Hematopoietic multipotent progenitor cell treated with erythropoietin and hydrocortisone succinate and interleukin-3 and kit ligand, for 4 days (in vitro differentiated cells): ENCODE measurements around the gene C3orf70.

ENCODE experiments used
- DNase-seq: peaks from one replicate; pipeline ENCODE4 v3.0.0-alpha.2; 2015

Gene C3orf70

DNA sequence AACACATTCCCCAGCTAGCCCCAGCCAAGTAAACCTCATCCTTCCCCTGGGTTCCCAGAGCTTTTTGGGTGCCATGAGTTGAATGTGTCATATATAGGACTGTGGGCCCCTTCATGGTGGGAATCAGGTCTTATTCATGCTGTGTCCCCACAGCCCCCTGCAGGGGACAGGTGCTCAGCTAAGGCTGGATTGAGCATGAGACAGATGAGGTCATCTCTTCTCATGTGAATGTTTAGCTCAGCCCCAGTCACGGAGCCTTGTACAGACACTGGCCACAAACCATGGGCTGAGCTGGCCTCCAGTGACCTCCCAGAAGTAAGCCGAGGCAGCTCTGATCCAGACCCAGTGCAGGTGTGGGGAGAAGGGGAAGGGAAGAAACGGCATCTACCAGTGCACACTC, 70.7 kb downstream of the C3orf70 start:
- DNase-seq = no peak

DNA sequence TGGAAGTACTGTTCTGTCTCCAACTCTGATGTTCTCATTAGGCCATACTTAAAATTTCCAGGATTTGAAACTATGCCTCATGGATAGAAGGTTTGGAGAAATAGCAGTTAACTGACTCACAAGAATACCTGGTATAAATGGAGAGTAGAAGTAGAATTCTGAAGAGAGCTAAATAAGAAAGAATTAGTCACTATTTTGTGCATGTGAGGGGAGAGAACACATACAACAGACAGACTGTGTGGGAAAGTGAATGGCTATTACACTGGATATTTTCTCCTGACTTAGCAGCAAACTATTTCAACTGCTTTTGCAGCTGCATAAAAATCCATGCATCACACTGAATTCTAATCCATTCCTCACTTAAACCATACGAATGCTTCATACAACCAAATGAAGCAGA, 71.3 kb downstream of the C3orf70 start:
- no peak for DNase-seq

DNA sequence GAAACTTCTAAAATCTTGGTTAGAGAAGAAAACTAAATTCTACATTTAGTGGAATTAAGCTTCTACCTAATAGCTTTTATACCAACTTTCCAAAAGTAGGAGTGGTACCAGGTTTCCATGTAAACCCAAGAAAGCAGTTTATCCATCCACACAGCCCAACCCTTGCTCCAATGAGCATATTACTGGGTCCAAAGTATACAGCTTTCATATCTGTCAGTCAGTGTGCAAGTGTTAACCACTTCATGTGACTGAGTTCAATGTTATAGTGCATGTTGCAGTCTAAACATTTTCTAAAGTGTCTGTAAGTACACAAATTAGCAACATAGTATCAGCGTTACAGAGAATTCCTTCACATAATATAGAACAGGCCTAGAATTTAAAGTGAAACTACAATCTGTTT, 73.2 kb downstream of the C3orf70 start:
- DNase-seq = no peak

DNA sequence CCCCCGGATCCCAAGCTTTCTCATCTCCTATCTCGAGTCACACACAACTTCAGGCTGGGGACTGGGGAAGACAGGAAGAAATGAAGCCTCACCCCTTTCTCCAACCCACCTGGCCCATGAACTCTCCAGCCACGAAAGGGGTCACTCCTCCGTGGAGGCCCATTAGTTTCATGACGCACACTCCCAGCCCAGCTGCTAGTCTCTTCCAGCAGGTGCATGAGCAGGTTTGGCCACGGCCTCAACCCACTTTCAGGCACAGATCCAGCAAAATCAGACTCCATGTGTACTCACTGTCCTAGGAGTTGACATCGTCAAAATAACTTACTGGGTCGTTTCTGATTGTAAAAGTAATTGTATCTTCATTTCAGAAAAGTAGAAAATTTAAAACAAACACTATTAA, 76.6 kb downstream of the C3orf70 start:
- DNase-seq = no peak

DNA sequence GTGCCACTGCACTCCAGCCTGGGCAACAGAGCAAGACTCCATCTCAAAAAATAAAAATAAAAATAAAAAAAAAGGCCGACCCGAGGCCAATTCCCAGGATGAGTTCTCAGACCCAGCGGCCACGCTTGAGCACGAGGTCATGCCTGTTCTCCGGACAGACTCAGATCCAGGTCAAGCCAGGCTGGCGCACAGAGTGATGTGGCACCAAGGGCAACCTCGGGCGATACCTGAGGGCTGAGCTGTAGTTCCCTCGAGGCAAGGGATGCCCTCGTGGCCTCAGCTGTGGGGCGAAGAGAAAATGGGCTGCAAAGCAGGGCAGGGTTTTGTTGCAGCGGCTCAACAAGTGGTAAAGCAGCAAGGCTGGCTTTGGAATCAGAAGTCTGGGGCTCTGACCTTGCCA, 77.3 kb downstream of the C3orf70 start:
- no peak for DNase-seq

DNA sequence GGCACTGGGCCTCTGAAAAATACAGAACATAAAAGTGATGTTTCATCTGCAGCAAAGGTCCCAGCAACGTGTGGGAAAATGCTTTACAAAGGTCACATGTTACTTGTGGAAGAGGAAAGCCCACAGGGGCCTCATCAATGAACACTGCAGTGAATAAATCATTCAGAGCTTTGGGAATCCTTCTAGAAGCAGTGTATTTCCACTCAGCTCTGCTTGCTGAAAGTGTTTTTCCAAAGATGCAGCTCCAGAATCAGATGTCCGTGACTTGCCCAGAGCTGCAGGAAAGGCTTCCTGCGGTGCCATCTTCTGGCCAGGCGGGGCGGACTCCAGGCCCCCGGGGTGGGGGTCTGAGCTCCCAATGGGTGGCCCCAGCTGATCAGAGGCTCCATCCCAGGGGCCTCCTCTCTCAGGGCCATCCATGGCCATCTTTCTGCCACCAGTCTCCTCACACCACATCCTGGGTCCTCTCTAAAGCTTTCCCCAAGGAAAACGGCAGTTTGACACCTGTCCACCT, 81.5 kb downstream of the C3orf70 start:
- no peak for DNase-seq

DNA sequence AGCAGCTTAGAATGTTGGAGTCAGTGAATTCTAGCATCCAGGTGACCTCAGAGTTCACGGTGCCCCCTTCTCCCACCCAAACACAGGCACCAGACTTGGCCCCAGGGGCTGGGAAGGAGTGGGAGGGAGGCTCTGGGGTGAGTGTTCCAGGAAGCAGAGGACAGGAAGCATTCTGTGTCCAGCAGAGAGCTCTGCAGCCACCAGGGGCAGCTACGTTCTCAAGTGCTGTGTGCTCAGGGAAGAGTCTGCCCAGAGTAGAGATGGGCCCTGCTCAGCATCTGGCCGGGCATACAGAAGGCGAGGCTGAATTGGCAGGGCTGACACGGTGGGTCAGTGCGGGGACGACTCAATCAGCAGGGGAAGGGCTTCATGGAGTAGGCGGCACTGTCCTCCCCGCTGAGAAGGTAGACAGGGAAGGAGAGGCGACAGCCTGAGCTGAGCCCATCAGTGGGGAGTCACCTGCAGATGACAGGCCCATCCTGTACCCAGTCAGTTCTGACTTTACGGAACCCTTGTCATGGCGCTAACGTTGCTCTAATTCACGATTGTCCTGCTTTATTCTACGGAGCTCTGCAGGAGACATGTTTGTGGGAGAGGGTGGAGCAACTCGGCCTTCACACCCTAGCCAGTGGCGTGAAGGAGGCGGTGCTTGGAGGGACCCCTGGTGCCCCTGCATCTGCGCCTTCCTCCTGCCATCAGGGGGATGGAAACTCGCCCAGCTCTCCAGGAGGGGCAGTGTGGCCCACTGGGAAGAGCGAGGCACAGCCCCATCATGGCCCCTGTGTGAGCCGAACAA, 82.2 kb downstream of the C3orf70 start:
- peak; percentile 49 for DNase-seq

DNA sequence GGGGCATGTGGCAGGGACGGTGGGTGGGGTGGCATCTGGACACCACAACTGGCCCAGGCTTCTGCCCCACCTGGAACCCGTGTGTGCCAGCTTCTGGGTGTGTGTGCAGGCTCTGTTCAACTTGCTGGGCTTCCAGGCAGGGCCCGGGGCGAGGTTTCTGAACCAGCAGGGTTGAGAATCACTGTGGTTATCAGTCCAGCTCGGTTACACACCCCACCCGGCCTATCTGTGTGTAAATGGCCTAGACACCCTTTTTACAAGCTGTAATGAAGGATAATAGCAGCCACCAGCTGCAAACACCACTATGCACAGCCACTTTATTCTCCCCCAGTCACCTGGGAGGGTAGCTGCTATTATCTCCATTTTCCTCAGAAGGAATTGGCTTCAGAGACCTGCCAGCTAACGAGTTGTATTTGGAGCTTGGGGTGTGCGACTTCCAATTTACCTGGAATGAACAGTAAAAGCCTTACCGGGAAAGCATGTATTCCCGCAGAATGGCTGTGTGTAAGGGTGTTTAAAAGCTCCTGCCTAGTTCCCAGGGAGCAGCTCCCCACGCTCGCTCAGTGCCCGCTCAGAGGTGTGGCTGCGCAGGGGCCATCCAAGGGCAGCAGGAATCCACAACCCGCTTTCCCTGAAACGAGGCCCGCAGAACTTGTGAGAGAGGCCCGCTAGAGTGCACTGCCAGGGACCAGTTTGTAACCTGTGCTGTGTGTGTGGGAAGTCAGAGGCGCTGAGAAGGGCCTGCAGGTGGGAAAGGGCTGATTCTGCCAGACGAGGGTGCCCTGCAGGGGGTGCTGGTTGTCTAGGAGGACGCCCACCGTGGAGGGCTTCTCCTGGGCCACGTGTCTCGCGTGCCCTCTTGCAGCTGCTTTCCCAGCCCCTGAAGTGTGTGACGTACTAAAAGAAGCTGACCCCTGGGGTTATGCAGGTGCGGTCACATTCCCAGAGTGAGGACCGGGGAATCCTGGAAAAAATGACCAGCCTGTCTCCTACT, 83.5 kb downstream of the C3orf70 start:
- peak; percentile 89 for DNase-seq

DNA sequence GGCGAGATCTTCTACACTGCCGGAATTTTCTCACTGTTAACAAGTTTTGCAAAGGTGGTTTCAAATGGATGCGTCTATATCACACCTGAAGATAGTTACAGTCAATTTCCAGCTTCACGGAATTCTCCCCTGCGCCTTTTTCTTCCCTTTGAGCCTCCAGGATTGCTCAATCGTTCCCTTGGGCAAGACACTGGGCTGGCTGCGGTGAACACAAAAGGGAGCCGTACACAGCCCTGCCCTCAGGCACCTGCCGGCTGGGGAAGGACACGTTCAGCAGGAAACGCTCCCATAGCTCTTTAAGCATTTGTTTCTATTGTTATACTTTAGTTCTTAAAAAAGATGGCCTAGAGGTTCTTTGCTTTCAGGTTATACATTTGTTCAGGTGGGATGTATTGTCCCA, 85.7 kb downstream of the C3orf70 start:
- DNase-seq = no peak

DNA sequence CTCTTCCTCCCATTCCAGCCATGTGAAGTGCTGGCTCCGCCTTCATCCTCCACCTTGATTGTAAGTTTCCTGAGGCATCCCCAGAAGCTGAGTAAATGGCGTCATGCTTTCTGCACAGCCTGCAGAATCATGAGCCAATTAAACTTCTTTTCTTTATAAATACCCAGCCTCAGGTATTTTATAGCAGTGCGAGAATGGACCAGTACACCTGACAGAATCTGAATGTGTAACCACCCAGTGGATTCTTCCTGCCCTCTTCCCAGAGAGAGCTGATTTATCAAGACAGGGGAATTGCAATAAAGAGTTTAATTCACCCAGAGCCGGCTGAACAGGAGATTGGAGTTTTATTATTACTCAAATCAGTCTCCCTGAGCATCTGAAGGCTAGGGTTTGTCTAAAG, 86.6 kb downstream of the C3orf70 start:
- no peak for DNase-seq

DNA sequence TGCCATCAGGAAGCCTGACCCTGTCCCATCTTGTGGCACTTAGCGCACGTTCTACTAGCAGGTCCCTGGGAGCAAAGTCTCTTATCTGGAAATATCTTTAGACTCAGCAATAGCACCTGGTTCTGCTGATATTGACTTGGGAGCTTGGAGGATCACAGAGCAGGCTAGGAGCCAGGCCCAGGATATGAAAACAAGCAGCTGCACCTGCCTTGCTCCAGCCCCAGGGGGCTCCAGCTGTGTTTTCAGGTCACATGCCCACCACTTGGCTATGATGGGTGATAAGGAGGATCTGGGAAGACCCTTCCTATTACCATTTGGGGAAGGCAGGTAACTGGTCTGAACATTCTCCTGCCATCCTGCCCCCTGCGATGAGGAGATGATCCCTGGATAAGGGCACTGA, 87.8 kb downstream of the C3orf70 start:
- no peak for DNase-seq

DNA sequence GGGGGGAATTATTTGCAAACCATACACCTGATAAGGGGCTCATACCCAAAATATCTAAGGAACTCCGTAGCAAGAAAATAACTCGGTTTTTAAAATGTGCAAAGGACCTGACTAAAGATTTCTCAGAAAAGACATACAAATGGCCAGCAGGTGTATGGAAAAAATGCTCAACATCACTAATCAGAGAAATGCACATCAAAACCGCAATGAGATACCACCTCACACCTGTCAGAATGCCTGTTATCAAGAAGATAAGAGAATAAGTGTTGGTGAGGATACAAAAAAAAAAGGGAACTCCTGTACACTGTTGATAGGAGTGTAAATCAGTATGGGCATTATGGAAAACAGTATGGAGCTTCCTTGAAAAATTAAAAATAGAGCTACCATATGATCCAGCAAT, 89.4 kb downstream of the C3orf70 start:
- DNase-seq = no peak

DNA sequence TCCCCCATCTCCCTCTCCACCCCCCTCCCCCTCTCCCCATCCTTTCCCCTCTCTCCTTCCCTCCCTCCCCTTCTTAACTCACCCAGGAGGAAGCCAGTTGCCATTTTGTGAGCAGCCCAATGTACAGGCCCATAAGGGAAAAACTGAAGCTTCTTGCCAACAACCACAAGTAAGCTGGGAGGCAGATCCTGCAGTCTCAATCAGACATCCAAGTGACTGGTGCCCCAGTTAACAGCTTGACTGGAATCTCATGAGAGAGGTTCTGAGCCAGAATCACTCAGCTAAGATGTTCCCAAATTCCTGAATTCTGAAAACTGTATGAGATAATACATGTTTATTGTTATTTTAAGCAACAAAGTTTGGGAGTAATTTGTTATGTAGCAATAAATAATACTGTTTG, 90.7 kb downstream of the C3orf70 start:
- no peak for DNase-seq

DNA sequence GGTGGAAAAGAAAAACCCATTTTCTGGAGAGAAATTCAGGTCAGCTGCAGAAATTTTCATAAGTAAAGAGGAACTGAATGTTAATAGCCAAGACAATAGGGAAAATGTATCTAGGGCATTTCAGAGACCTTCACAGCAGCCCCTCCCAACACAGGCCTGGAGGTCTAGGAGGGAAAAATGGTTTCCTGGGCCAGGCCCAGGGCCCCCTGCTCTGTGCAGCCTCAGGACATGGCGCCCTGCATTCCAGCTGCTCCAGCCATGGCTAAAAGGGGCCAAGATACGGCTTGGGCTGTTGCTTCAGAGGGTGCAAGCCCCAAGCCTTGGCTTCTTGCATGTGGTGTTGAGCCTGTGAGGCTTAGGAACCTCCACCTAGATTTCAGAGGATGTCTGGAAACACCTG, 92.2 kb downstream of the C3orf70 start:
- no peak for DNase-seq

DNA sequence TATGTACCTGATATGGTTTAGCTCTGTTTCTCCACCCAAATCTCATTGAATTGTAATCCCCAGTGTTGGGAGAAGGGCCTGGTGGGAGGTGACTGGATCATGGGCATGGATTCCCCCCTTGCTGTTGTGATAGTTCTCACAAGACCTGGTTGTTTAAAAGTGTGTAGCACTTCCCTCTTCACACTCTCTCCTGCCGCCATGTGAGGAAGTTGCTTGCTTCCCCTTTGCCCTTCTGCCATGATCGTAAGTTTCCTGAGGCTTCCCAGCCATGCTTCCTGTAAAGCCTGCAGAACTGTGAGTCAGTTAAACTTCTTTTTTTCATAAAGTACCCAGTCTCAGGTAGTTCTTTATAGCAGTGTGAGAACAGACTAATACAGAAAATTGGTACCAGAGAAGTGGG, 93.1 kb downstream of the C3orf70 start:
- DNase-seq = peak; percentile 20

DNA sequence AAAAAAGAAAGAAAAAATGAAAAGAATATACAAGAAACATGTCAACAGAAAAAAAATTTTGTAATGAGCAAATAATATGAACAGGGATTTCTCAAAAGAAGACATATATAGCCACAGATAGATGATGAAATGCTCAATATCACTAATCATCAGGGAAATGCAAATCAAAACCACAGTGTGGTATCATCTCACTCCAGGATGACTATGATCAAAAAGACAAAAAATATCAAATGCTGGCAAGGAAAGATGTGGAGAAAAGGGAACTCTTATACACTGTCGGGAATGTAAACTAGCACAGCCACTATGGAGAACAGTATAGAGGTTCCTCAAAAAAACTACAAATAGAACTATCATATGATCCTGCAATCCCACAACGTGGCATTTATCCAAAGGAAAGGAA, 94.1 kb downstream of the C3orf70 start:
- no peak for DNase-seq

DNA sequence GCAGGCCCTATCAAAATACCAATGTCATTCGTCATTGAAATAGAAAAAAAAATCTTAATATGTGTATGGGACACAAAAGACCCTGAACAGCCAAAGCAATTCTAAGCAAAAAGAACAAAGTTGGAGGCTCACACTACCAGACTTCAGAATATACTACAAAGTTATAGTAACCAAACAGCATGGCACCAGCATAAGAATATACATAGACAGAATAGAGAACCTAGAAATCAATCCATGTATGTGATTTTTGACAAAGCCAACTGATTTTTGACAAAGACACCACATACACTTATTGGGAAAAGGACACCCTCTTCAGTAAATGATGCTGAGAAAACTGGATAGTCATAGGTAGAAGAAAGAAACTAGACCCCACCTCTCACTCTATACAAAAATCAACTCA, 95.0 kb downstream of the C3orf70 start:
- DNase-seq = no peak

DNA sequence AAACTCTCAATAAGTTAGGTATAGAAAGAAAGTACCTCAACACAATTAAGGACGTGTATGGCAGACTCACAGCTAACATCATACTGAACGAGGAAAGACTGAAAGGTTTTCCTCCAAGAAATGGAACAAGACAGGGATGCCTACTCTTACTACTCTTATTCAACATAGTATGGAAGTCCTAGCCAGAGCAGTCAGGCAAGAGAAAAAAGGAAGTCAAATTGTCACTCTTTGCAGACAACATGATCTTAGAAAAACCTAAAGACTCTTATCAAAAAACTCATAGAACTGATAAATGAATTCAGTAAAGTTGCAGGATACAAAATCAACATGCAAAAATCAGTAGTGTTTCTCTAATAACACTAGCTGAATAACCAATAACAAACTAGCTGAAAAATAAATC, 96.0 kb downstream of the C3orf70 start:
- peak; percentile 46 for DNase-seq

DNA sequence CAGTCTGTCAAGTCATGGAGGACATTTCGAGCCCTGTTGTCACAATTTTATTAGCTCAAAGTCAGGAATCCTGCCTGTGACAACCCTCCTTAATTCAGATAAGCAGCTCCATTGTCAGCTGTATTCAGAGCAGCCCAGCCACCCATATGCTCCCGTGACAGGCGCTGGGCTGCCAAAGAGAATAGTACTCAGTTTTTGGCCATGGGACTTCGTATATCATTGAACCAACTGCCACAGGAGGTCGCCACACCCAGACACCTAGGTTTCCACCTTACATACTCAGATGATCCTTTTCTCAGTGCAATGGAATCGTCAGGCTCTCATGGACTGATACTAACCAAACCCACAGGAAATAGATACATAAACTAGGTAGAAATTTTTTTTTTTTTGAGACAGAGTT, 100.2 kb downstream of the C3orf70 start:
- no peak for DNase-seq

DNA sequence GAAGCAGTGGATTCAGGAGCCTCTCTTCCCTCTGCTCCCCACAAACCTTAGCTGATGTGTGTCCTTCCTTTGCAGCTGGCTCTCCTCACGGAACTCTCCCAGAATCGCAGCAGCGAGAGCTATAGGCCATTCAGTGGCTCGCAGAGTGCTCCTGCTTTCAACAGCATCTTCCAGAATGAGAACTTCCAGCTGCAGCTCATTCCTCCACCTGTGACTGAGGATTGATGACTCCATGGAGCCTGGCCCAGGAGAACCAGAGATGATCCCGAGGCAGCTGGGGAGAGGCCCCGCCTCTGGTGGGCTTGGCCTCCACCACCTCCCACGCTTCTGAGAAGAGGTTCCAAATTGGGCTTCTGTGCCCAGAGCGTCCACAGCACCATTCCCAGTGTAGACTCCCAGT, 101.1 kb downstream of the C3orf70 start:
- DNase-seq = no peak

DNA sequence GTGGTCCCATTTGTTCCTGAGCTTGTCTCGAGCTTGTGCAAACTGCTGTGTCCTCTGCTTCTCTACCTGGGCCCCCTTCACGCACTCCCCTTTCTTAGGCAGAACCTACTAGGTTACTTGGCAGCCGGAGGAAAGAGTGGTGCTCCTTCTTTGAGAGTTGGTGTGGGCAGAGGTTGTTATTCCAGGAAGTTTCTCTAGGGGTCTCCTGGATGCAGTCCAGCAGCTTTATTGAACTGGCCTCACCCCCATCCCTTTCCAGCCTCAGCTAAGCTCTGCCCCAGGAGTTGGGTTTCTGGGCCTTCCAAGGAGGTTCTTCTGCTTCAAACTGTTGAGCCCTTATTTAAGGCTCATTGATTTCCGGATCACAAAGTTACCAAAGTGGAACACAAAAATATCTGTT, 103.2 kb downstream of the C3orf70 start:
- DNase-seq = peak; percentile 11

DNA sequence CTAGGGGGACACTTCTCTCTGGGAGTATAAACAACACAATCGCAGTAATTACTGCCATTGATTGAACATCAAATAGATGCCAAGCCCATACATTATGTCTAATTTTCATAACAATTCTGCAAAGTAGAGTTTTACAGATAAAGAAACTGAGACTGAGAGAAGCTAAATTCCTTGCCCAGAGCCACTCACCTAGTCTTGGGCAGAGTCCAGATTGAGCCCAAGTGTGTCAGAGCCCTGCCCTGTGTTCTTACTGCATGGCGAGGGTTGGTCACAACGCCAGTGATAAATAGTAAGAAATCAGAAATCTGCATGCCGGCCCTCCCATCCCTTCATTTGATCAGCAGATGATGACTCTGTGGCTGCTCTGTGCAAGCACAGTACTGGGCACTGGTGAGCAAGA, 106.3 kb downstream of the C3orf70 start:
- no peak for DNase-seq

DNA sequence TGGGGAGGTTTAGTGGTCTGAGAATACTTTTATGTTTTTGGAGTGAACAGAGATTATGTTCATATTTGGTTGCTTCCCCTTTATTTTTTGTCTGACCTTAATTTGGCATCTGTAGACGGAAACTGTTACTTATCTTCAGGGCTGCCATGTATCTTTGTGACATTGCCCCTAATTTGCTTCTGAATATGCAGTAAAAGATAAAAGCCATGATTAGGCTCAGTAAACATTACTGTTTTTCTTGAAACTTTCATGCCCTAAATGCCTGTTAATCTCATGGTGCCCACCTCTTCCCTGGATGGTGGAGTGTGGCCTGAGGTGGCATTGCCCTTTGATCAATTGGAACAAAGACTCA, 106.7 kb downstream of the C3orf70 start:
- peak; percentile 59 for DNase-seq
